K562 (cell line): ENCODE results near the gene TMEM43. TPM values are rescaled to one million over a fixed set of nuclear protein-coding genes. Genes with fewer than 3 reads are reported as not detected.

Experiments used
- BRF1 ChIP-seq: IDR thresholded peaks from 3 replicates; pipeline ENCODE4 v1.6.1; 2011; ENCODE audit warnings: borderline replicate concordance, mild to moderate bottlenecking; ENCODE audit not compliant: insufficient read length; ENCODE audit errors: extremely low read depth
- CREB5 ChIP-seq: fragments of 250-450 bp; sonication (Bioruptor Pico); IDR thresholded peaks from 2 replicates; pipeline ENCODE4 v1.5.0; 2020; ENCODE audit warnings: mild to moderate bottlenecking
- GABPB1 ChIP-seq: sonication (generic); formaldehyde crosslinking; IDR thresholded peaks from 2 replicates; pipeline ENCODE4 v1.8.0; 2022; ENCODE audit warnings: mild to moderate bottlenecking, missing genetic modification reagents
- HDGF ChIP-seq: fragments of 450-650 bp; IDR thresholded peaks from 2 replicates; pipeline ENCODE4 v1.6.1; 2016
- KLF16 ChIP-seq: IDR thresholded peaks from 2 replicates; pipeline ENCODE4 v1.6.1; 2016; ENCODE audit warnings: antibody characterized with exemption
- MECOM ChIP-seq: fragments of 250-450 bp; sonication (Bioruptor Pico); IDR thresholded peaks from 2 replicates; pipeline ENCODE4 v1.8.0; 2022; ENCODE audit warnings: inconsistent platforms
- MEF2A ChIP-seq: IDR thresholded peaks from 2 replicates; pipeline ENCODE4 v1.6.1; 2011; ENCODE audit warnings: low read depth, mild to moderate bottlenecking, low read length, moderate library complexity; ENCODE audit not compliant: control insufficient read depth
- MTF1 ChIP-seq: fragments of 250-450 bp; sonication (Bioruptor Pico); IDR thresholded peaks from 2 replicates; pipeline ENCODE4 v1.9.0; 2021; ENCODE audit warnings: moderate library complexity, mild to moderate bottlenecking, inconsistent platforms, borderline replicate concordance
- MYC ChIP-seq, 2 experiments: fragments of 250-450 bp in 1 of 2; sonication (Bioruptor Pico) in 1 of 2; IDR thresholded peaks; 2 replicates each; pipeline versions ENCODE4 v1.5.1 to v1.6.1; 2012 to 2021; ENCODE audit warnings: low read depth in 2 of 2, borderline replicate concordance in 1 of 2, improper control_type of control experiment in 1 of 2, low read length in 1 of 2, mild to moderate bottlenecking in 1 of 2, moderate library complexity in 1 of 2
- NCOA2 ChIP-seq, 2 experiments: fragments of 450-650 bp; IDR thresholded peaks; 2 replicates each; pipeline ENCODE4 v1.6.1; 2018; ENCODE audit warnings: mild to moderate bottlenecking in 2 of 2, moderate library complexity in 1 of 2; ENCODE audit not compliant: partially characterized antibody in 2 of 2
- SMAD1 ChIP-seq: fragments of 150-350 bp; IDR thresholded peaks from 2 replicates; pipeline ENCODE4 v1.6.1; 2014; ENCODE audit warnings: low read length, low read depth; ENCODE audit not compliant: partially characterized antibody
- SP1 ChIP-seq: sonication (generic); formaldehyde crosslinking; IDR thresholded peaks from 2 replicates; pipeline ENCODE4 v1.8.1; 2022; ENCODE audit warnings: mild to moderate bottlenecking, missing genetic modification reagents
- SPI1 ChIP-seq: IDR thresholded peaks from 2 replicates; pipeline ENCODE4 v1.6.1; 2011; ENCODE audit warnings: low read depth, low read length, control low read depth, borderline replicate concordance
- YBX1 ChIP-seq: fragments of 450-650 bp; IDR thresholded peaks from 2 replicates; pipeline ENCODE4 v1.7.1; 2016; ENCODE audit warnings: mild to moderate bottlenecking
- ZNF134 ChIP-seq: fragments of 250-450 bp; sonication (Bioruptor Pico); conservative IDR thresholded peaks from 2 replicates; pipeline ENCODE4 v1.4.0; 2020
- ZNF224 ChIP-seq: sonication (generic); formaldehyde crosslinking; IDR thresholded peaks from 2 replicates; pipeline ENCODE4 v1.8.0; 2022; ENCODE audit warnings: mild to moderate bottlenecking, missing genetic modification reagents
- ZNF695 ChIP-seq: fragments of 450-650 bp; formaldehyde crosslinking; IDR thresholded peaks from 2 replicates; pipeline ENCODE4 v1.4.0; 2020; ENCODE audit warnings: mild to moderate bottlenecking, moderate library complexity
- polyA plus RNA-seq, 8 experiments: library from polyadenylated mRNA; depleted of rRNA in 4 of 8; stranded (reverse) in 5 of 8; unstranded in 3 of 8; fragments of >200 nt; fragmentation: Nextera tagmentation in 2 of 8; fragmentation: Illumina TruSeq in 1 of 8; extraction: Ambion mirVana in 2 of 8; extraction: Trizol in 1 of 8; gene quantifications; 2 replicates each; pipeline versions ENCODE4 v1.2.1 to v1.2.3, GENCODE V29; 2011 to 2014; ENCODE audit warnings: inconsistent platforms in 1 of 8, missing spikeins in 1 of 8
- total RNA-seq, 7 experiments: library from RNA; depleted of rRNA in 6 of 7; stranded (reverse); fragments of >200 nt in 6 of 7; fragmentation: Illumina TruSeq in 2 of 7; extraction: Trizol in 2 of 7; gene quantifications; 2 replicates each; pipeline versions ENCODE4 v1.2.1 to v1.2.3, GENCODE V29; 2011 to 2021; ENCODE audit warnings: low replicate concordance in 1 of 7
- TF ChIP-seq, protein P1 (sequence below): fragments of 250-450 bp; sonication (Bioruptor Pico); IDR thresholded peaks from 2 replicates; pipeline ENCODE4 v1.4.0; 2020; ENCODE audit warnings: mild to moderate bottlenecking, moderate library complexity
- TF ChIP-seq, protein P2 (sequence below): sonication (generic); formaldehyde crosslinking; IDR thresholded peaks from 2 replicates; pipeline ENCODE4 v1.8.0; 2023; ENCODE audit warnings: missing genetic modification reagents, mild to moderate bottlenecking, borderline replicate concordance

TMEM43 gene
- total and polyA plus RNA-seq, 9 of the 15 experiments (the other 6 are each of a cell fraction or from before 2014, with no cell fraction given), result 16.7 to 46.1 (median 35.7) TPM

GRCh38 chr3:14124615-14125192 lies at the start of gene TMEM43, which contains the start of gene CHCHD4 (continued):
- TF ChIP-seq MYC (IDR thresholded peaks at IDR 0.05; ENCODE audit: low read depth, low read length) (no peak), MYC (CRISPR knock-in tag; IDR thresholded peaks at IDR 0.05; ENCODE audit: borderline replicate concordance, low read depth) (no peak), YBX1 (no peak), SP1 (CRISPR knock-in tag) (peak; percentile 80), KLF16 (no peak), ZNF224 (CRISPR knock-in tag) (no peak), BRF1 (no peak), CREB5 (no peak), ZNF695 (CRISPR knock-in tag) (0 out of 2 replicates have a peak, but pooled peaks have one; percentile 60), SPI1 (no peak), SMAD1 (no peak), GABPB1 (peak; percentile 86), MEF2A (no peak), NCOA2 (IDR thresholded peaks at IDR 0.05; ENCODE audit: partially characterized antibody in 2 of 2) (no peak), ZNF134 (CRISPR knock-in tag) (0 out of 2 replicates have a peak, but pooled peaks have one; percentile 39), MECOM (CRISPR knock-in tag) (no peak), HDGF (no peak), MTF1 (no peak)
- TF ChIP-seq, protein P1, sequence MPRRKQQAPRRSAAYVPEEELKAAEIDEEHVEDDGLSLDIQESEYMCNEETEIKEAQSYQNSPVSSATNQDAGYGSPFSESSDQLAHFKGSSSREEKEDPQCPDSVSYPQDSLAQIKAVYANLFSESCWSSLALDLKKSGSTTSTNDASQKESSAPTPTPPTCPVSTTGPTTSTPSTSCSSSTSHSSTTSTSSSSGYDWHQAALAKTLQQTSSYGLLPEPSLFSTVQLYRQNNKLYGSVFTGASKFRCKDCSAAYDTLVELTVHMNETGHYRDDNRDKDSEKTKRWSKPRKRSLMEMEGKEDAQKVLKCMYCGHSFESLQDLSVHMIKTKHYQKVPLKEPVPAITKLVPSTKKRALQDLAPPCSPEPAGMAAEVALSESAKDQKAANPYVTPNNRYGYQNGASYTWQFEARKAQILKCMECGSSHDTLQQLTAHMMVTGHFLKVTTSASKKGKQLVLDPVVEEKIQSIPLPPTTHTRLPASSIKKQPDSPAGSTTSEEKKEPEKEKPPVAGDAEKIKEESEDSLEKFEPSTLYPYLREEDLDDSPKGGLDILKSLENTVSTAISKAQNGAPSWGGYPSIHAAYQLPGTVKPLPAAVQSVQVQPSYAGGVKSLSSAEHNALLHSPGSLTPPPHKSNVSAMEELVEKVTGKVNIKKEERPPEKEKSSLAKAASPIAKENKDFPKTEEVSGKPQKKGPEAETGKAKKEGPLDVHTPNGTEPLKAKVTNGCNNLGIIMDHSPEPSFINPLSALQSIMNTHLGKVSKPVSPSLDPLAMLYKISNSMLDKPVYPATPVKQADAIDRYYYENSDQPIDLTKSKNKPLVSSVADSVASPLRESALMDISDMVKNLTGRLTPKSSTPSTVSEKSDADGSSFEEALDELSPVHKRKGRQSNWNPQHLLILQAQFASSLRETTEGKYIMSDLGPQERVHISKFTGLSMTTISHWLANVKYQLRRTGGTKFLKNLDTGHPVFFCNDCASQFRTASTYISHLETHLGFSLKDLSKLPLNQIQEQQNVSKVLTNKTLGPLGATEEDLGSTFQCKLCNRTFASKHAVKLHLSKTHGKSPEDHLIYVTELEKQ, result no peak
- TF ChIP-seq, protein P2, sequence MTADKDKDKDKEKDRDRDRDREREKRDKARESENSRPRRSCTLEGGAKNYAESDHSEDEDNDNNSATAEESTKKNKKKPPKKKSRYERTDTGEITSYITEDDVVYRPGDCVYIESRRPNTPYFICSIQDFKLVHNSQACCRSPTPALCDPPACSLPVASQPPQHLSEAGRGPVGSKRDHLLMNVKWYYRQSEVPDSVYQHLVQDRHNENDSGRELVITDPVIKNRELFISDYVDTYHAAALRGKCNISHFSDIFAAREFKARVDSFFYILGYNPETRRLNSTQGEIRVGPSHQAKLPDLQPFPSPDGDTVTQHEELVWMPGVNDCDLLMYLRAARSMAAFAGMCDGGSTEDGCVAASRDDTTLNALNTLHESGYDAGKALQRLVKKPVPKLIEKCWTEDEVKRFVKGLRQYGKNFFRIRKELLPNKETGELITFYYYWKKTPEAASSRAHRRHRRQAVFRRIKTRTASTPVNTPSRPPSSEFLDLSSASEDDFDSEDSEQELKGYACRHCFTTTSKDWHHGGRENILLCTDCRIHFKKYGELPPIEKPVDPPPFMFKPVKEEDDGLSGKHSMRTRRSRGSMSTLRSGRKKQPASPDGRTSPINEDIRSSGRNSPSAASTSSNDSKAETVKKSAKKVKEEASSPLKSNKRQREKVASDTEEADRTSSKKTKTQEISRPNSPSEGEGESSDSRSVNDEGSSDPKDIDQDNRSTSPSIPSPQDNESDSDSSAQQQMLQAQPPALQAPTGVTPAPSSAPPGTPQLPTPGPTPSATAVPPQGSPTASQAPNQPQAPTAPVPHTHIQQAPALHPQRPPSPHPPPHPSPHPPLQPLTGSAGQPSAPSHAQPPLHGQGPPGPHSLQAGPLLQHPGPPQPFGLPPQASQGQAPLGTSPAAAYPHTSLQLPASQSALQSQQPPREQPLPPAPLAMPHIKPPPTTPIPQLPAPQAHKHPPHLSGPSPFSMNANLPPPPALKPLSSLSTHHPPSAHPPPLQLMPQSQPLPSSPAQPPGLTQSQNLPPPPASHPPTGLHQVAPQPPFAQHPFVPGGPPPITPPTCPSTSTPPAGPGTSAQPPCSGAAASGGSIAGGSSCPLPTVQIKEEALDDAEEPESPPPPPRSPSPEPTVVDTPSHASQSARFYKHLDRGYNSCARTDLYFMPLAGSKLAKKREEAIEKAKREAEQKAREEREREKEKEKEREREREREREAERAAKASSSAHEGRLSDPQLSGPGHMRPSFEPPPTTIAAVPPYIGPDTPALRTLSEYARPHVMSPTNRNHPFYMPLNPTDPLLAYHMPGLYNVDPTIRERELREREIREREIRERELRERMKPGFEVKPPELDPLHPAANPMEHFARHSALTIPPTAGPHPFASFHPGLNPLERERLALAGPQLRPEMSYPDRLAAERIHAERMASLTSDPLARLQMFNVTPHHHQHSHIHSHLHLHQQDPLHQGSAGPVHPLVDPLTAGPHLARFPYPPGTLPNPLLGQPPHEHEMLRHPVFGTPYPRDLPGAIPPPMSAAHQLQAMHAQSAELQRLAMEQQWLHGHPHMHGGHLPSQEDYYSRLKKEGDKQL (CRISPR knock-in tag), result no peak
